CD14-positive monocyte (primary cell): ENCODE results near the gene TNNI2. TPM values are rescaled to one million over a fixed set of nuclear protein-coding genes. Genes with fewer than 3 reads are reported as not detected.

Experiments used
- DNase-seq, 3 donors: peaks; one replicate each; pipeline ENCODE4 v3.0.0-alpha.2; 2011 to 2022
- H2AFZ ChIP-seq: 2 replicates; pipeline ENCODE4 v1.6.0; 2012; ENCODE audit warnings: mild to moderate bottlenecking, low read depth, low read length, inconsistent platforms; ENCODE audit not compliant: insufficient read depth, poor library complexity, severe bottlenecking
- H3K27ac ChIP-seq, 2 donors: 1 replicate in 1 of 2; 2 replicates in 1 of 2; pipeline ENCODE4 v1.5.1; 2012 to 2013; ENCODE audit warnings: low read length in 2 of 2, control low read depth in 1 of 2, inconsistent platforms in 1 of 2, low read depth in 1 of 2, mild to moderate bottlenecking in 1 of 2
- H3K27me3 ChIP-seq, 2 donors: one replicate each; pipeline versions ENCODE4 v1.6.0 to v1.6.1; 2011 to 2013; ENCODE audit warnings: low read length in 2 of 2; ENCODE audit not compliant: control insufficient read depth in 2 of 2, insufficient read depth in 2 of 2
- H3K36me3 ChIP-seq, 2 donors: replicated peaks in 1 of 2; 1 replicate in 1 of 2; 2 replicates in 1 of 2; pipeline versions ENCODE4 v1.5.1 to v1.6.1; 2012 to 2013; ENCODE audit warnings: low read length in 2 of 2, control low read depth in 1 of 2, inconsistent platforms in 1 of 2, mild to moderate bottlenecking in 1 of 2; ENCODE audit not compliant: insufficient read depth in 2 of 2, control insufficient read depth in 1 of 2
- H3K4me1 ChIP-seq, 2 donors: 1 replicate in 1 of 2; 2 replicates in 1 of 2; pipeline versions ENCODE4 v1.5.1 to v1.6.1; 2012 to 2013; ENCODE audit warnings: low read length in 2 of 2, control low read depth in 1 of 2, inconsistent platforms in 1 of 2, mild to moderate bottlenecking in 1 of 2, moderate library complexity in 1 of 2; ENCODE audit not compliant: insufficient read depth in 2 of 2, control insufficient read depth in 1 of 2
- H3K4me2 ChIP-seq: replicated peaks from 2 replicates; pipeline ENCODE3; 2012; ENCODE audit warnings: low read length, moderate library complexity, mild to moderate bottlenecking; ENCODE audit not compliant: poor library complexity, severe bottlenecking; ENCODE audit errors: extremely low read depth
- H3K4me3 ChIP-seq, 3 experiments: fragments of 200-600 bp in 1 of 3; sonication (generic) in 1 of 3; replicated peaks in 1 of 3; 1 replicate in 2 of 3; 2 replicates in 1 of 3; pipeline ENCODE4 v1.5.1; 2011 to 2013; ENCODE audit warnings: low read length in 3 of 3, mild to moderate bottlenecking in 3 of 3, control low read depth in 2 of 3, low read depth in 2 of 3, inconsistent platforms in 1 of 3, moderate library complexity in 1 of 3
- H3K79me2 ChIP-seq: 2 replicates; pipeline ENCODE4 v1.6.0; 2012; ENCODE audit warnings: mild to moderate bottlenecking, control low read depth, inconsistent platforms, low read length, moderate library complexity; ENCODE audit not compliant: insufficient read depth
- H3K9ac ChIP-seq: 2 replicates; pipeline ENCODE4 v1.6.0; 2017; ENCODE audit warnings: low read length, mild to moderate bottlenecking; ENCODE audit not compliant: insufficient read depth, poor library complexity, severe bottlenecking
- H3K9me3 ChIP-seq, 2 donors: replicated peaks in 1 of 2; 1 replicate in 1 of 2; 2 replicates in 1 of 2; pipeline versions ENCODE4 v1.5.1 to v1.6.1; 2012 to 2013; ENCODE audit warnings: low read length in 2 of 2, control low read depth in 1 of 2; ENCODE audit not compliant: control insufficient read depth in 1 of 2, insufficient read depth in 1 of 2
- H4K20me1 ChIP-seq: 2 replicates; pipeline ENCODE4 v1.6.0; 2012; ENCODE audit warnings: mild to moderate bottlenecking, low read length, control low read depth, moderate library complexity; ENCODE audit not compliant: insufficient read depth
- H3K27ac Mint-ChIP-seq, 7 donors: one replicate each; pipeline ENCODE4 v1.8.0; 2020; ENCODE audit warnings: mild to moderate bottlenecking in 7 of 7, mixed read lengths in 7 of 7, moderate library complexity in 6 of 7, inconsistent platforms in 2 of 7
- H3K27me3 Mint-ChIP-seq, 3 donors: one replicate each; pipeline ENCODE4 v1.8.0; 2021 to 2022; ENCODE audit warnings: low read depth in 3 of 3, mild to moderate bottlenecking in 3 of 3, mixed read lengths in 3 of 3, moderate library complexity in 3 of 3, inconsistent platforms in 1 of 3
- H3K36me3 Mint-ChIP-seq, 2 donors: one replicate each; pipeline ENCODE4 v1.8.0; 2020; ENCODE audit warnings: mixed read lengths in 2 of 2, inconsistent platforms in 1 of 2, mild to moderate bottlenecking in 1 of 2
- H3K4me1 Mint-ChIP-seq: one replicate; pipeline ENCODE4 v1.8.0; 2020; ENCODE audit warnings: mild to moderate bottlenecking, mixed read lengths
- H3K4me3 Mint-ChIP-seq, 2 donors: one replicate each; pipeline ENCODE4 v1.8.0; 2020; ENCODE audit warnings: mild to moderate bottlenecking in 2 of 2, mixed read lengths in 2 of 2, moderate library complexity in 1 of 2
- H3K9me3 Mint-ChIP-seq, 7 donors: one replicate each; pipeline ENCODE4 v1.8.0; 2020 to 2022; ENCODE audit warnings: mixed read lengths in 7 of 7, mild to moderate bottlenecking in 6 of 7, moderate library complexity in 6 of 7, inconsistent platforms in 2 of 7
- CTCF ChIP-seq: fragments of 200-600 bp; IDR thresholded peaks from one replicate; pipeline ENCODE4 v1.8.0; 2022; ENCODE audit warnings: antibody characterized with exemption, mild to moderate bottlenecking
- WGBS: methylation state at CpG from one replicate; pipeline ENCODE4 v1.1.5; 2013; ENCODE audit warnings: missing lambda C conversion rate; ENCODE audit not compliant: insufficient coverage; 5-methylcytosine and 5-hydroxymethylcytosine counted together
- intact Hi-C, 2 donors: fragments of 100-400 bp; cut with micrococcal nuclease; formaldehyde crosslinking; loops; one replicate each; pipeline versions ENCODE4 v1.15.0 to v1.15.1; 2023
- polyA plus RNA-seq, 3 donors: library from polyadenylated mRNA; depleted of rRNA in 1 of 3; unstranded in 2 of 3; stranded (reverse) in 1 of 3; fragments of 300-500 nt in 2 of 3; fragments of >200 nt in 1 of 3; fragmentation: Illumina TruSeq in 2 of 3; gene quantifications; 1 replicate in 2 of 3; 2 replicates in 1 of 3; pipeline ENCODE4 v1.2.3, GENCODE V29; 2012 to 2021

Gene TNNI2
- polyA plus RNA-seq, 3 donors: 11.4 to 45.8 (median 11.7) TPM

- H3K4me1 ChIP-seq: peaks cover 21 to 48% of the 10 kb centered on the region in 2 donors
- no peak overlapping the region for H3K27ac ChIP-seq
- no peak overlapping the region for H3K27ac Mint-ChIP-seq
- H3K36me3 ChIP-seq: peaks cover 42 to 62% of the 10 kb centered on the region in 2 donors
- intact Hi-C loops: no loop called here
- H3K79me2 ChIP-seq: peaks cover 96% of the 10 kb centered on the region
- H3K9me3 ChIP-seq: no peaks in the 10 kb centered on the region
- no peak for TF ChIP-seq CTCF
- no peak overlapping the region for H3K4me3 ChIP-seq
- H3K9ac ChIP-seq: no peak overlapping the region
- no peaks in the 10 kb centered on the region for H3K27me3 ChIP-seq
- H3K4me3 Mint-ChIP-seq: no peak overlapping the region
- peaks cover 37% of the 10 kb centered on the region for H3K4me1 Mint-ChIP-seq
- no peak overlapping the region for H3K4me2 ChIP-seq
- 96% methylated on average over 9 of the region's 14 CpGs for WGBS
- peaks cover 53 to 72% of the 10 kb centered on the region in 2 donors for H3K36me3 Mint-ChIP-seq
- peaks cover 100% of the 10 kb centered on the region for H4K20me1 ChIP-seq
- H3K27me3 Mint-ChIP-seq: peaks cover 3 to 12% (median 8%) of the 10 kb centered on the region in 3 donors
- no peak overlapping the region for H2AFZ ChIP-seq
- peaks cover 0 to 2% (median 0%) of the 10 kb centered on the region in 7 donors for H3K9me3 Mint-ChIP-seq
- DNase-seq: no peak
These were observed 29.4 kb downstream of the TNNI2 start for GRCh38 chr11:1868056-1868635.

- DNase-seq: no peak
These were observed 30.0 kb downstream of the TNNI2 start for GRCh38 chr11:1868636-1869291.

More at GRCh38 chr11:1868636-1869291, 30.0 kb downstream of the TNNI2 start:
- Mint-ChIP-seq H3K4me1 (peaks cover 39% of the 10 kb centered on the region), H3K27ac (peak overlapping the region in 2 of 7 donors; percentile 25 to 41), H3K4me3 (no peak overlapping the region), H3K27me3 (peaks cover 1 to 12% (median 8%) of the 10 kb centered on the region in 3 donors), H3K36me3 (peaks cover 55 to 72% of the 10 kb centered on the region in 2 donors), H3K9me3 (peaks cover 0 to 2% (median 0%) of the 10 kb centered on the region in 7 donors)
- Histone ChIP-seq H3K4me2 (no peak overlapping the region), H2AFZ (no peak overlapping the region), H3K27ac (no peak overlapping the region), H3K36me3 (peaks cover 41 to 62% of the 10 kb centered on the region in 2 donors), H3K27me3 (no peaks in the 10 kb centered on the region), H3K4me3 (no peak overlapping the region), H3K4me1 (peaks cover 14 to 41% of the 10 kb centered on the region in 2 donors), H3K9ac (no peak overlapping the region), H3K79me2 (peaks cover 94% of the 10 kb centered on the region), H3K9me3 (no peaks in the 10 kb centered on the region), H4K20me1 (peaks cover 100% of the 10 kb centered on the region)
- TF ChIP-seq CTCF: no peak
- intact Hi-C loops: no loop called here
- WGBS: 87% methylated on average over 25 of the region's 25 CpGs
